Superior temporal gyrus (tissue), 1 donor: ENCODE results near the gene NR2E1.

Experiments used
- DNase-seq: peaks from one replicate; pipeline ENCODE4 v3.0.0-alpha.2; 2016; ENCODE audit errors: extremely low spot score

Gene NR2E1

GRCh38 chr6:108171291-108171917 is 5.6 kb downstream of the NR2E1 start:
- no peak for DNase-seq

- no peak for DNase-seq
Observed at GRCh38 chr6:108171918-108172516, 6.2 kb downstream of the NR2E1 start.

- no peak for DNase-seq
Observed at GRCh38 chr6:108174371-108175175, 8.8 kb downstream of the NR2E1 start.

- DNase-seq: no peak
Observed at GRCh38 chr6:108175176-108175591, 9.4 kb downstream of the NR2E1 start.

- DNase-seq: no peak
Observed at GRCh38 chr6:108175592-108176279, 9.9 kb downstream of the NR2E1 start.

- no peak for DNase-seq
Observed at GRCh38 chr6:108176281-108177089, 10.7 kb downstream of the NR2E1 start.

GRCh38 chr6:108179741-108180140 is 13.9 kb downstream of the NR2E1 start:
- DNase-seq: no peak

- no peak for DNase-seq
Observed at GRCh38 chr6:108180266-108180665, 14.4 kb downstream of the NR2E1 start.

GRCh38 chr6:108180776-108181175 is 15.0 kb downstream of the NR2E1 start:
- no peak for DNase-seq

GRCh38 chr6:108186226-108186625 is 20.4 kb downstream of the NR2E1 start:
- DNase-seq: no peak

- DNase-seq: no peak
Observed at GRCh38 chr6:108187519-108187918, 21.7 kb downstream of the NR2E1 start.

GRCh38 chr6:108193131-108193530 is 27.3 kb downstream of the NR2E1 start:
- DNase-seq: no peak

- no peak for DNase-seq
Observed at GRCh38 chr6:108193835-108194234, 28.0 kb downstream of the NR2E1 start.

GRCh38 chr6:108194503-108194902 is 28.7 kb downstream of the NR2E1 start:
- DNase-seq: no peak

- no peak for DNase-seq
Observed at GRCh38 chr6:108195209-108195608, 29.4 kb downstream of the NR2E1 start.

- DNase-seq: no peak
Observed at GRCh38 chr6:108198761-108199498, 33.1 kb downstream of the NR2E1 start.

- no peak for DNase-seq
Observed at GRCh38 chr6:108200186-108200585, 34.4 kb downstream of the NR2E1 start.

GRCh38 chr6:108200631-108201030 is 34.8 kb downstream of the NR2E1 start:
- DNase-seq: no peak

GRCh38 chr6:108203189-108204112 is 37.6 kb downstream of the NR2E1 start:
- DNase-seq: no peak

- no peak for DNase-seq
Observed at GRCh38 chr6:108207013-108207412, 41.2 kb downstream of the NR2E1 start.
